GM20431 (cell line): ENCODE measurements around the gene PAQR4.

ENCODE experiments used
- in situ Hi-C: fragments of 300-500 bp; cut with MseI, MboI; formaldehyde crosslinking; loops from one replicate; pipeline ENCODE4 v1.15.0; 2020; ENCODE audit warnings: low sequenced_read_pairs; ENCODE audit not compliant: unreplicated experiment

PAQR4 gene

DNA sequence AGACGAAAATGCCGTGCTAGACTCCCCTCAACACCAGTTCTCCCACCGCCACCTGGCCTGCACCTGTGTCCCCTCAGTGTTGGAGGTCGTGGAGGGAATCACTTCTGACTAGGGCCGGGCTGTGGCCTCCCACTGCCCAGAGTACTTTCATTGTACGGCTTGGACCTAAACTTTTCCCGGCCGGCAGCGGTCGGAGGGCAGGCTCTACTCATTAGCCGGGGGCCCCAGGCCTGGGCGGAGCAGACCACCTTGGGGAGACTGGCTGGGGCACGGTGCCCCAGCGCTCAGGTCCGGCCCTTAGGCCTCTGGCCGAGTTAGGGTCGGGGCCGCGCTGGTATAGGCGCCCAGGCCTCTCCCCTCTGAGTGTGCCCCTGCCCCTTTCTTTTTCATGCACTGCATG, 48.2 kb downstream of the PAQR4 start:
- in situ Hi-C loops: no loop called here

DNA sequence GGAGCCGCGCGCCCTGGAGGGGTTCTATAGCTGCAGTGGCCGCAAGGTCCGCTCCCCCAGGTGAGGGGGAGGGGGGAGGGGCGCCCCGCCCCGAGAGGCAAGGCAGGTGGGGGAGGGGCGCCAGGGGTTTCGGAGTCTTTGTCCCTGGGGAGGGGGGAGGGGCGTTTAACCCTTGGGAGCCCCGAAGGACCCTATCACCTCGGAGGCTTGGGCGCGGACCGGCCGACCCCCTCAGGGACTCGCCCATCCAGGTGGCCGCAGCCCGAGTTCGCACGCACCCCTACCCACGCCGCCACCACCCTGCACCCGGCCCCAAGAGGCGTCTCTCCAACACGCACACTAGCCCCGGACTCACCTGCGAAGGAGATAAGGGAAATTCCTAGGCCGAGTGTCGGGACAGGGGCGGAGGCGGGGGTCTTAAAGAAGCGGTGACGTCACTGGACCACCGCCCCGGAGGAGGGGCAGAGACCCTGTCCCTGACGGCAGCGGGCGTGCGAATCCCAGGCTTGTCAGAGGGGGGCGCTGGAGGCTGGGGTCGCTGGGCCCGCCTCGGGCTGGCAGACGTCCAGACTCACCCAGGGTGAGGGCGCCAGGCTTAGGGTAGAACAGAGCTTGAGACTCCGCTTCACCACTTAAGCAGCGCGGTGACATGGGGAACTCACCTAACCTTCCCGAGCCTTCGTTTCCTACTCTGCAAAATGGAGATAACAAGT, 48.8 kb downstream of the PAQR4 start, which contains the start of gene CLDN6:
CLDN6 (minus strand) TSS at position 390 of the 713 bp plus-strand sequence. CDS start 2,162 bp downstream, outside the sequence.
- in situ Hi-C loops: no loop called here

DNA sequence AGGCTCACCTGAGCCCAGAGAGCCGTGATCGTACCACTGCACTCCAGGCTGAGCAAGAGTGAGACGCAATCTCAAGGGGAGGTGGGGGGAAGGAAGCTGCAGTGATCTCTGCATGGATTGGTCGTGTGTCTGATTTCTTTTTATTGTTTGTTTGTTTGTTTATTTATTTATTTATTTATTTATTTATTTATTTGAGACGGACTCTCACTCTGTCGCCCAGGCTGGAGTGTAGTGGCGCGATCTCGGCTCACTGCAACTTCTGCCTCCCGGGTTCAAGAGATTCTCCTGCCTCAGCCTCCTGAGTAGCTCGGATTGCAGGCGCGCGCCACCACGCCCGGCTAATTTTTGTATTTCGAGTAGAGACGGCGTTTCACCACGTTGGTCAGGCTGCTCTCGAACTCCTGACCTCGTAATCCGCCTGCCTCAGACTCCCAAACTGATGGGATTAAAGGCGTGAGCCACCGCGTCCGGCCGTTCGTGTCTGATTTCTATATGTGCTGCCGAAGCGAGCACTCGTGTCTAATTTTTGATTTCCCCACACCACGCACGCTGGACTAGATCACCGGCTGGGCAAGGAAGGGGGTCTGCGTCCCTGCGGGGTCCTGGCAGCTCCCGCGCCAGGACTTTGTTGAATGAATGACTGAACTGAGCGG, 50.6 kb downstream of the PAQR4 start:
- in situ Hi-C loops: no loop called here

DNA sequence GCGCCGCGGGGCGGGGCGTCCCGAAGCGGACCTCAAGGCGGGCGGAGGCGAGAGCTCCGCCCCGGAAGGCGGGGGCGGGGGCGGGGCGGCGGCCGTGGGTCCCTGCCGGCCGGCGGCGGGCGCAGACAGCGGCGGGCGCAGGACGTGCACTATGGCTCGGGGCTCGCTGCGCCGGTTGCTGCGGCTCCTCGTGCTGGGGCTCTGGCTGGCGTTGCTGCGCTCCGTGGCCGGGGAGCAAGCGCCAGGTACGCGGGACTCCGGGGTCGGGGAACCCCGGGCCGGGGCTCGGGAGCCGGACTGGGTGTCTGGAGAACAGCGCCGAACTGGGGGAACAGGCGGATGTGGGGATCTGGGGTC, 51.1 kb downstream of the PAQR4 start, which contains the start of gene TNFRSF12A:
TNFRSF12A (plus strand) TSS at position 122 of the 357 bp plus-strand sequence; CDS start at position 152, 30 bp downstream.
- in situ Hi-C loops: no loop called here

DNA sequence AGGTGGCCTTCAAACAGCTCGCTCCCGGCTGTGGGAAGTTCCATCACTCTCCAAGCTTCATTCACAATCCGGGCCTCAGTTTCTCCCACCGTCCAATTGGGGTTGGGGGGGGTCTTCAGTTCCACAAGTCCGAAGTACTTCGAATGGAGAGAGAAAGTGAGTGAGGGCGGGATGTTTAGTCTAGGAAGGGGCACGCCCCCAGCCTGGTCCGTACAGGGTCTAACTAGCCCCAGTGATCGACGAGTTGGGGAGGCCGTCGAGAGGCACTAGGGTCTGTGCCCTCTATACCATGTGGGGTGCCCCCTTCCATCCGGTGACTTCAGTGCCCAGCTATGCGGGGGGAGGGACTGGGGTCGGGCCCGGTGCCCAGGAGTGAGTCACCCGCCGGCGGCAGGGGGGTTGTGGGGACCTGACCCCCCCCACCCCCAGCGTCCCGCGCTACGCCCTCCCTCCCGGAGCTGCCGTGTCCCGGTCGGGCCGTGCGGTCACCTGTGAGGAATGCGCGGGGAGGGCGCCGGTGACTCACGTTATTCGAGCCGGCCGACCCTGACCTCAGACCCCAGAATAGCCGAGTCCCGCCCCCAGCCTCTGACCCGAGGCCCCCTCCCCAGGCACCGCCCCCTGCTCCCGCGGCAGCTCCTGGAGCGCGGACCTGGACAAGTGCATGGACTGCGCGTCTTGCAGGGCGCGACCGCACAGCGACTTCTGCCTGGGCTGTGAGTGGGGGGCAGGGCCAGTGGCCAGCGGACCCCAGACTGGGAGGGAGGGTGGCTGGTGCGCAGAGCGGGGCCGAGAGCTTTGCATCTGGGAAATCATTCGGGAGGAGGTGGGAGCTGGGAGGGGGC, 51.7 kb downstream of the PAQR4 start:
- in situ Hi-C loops: no loop called here

DNA sequence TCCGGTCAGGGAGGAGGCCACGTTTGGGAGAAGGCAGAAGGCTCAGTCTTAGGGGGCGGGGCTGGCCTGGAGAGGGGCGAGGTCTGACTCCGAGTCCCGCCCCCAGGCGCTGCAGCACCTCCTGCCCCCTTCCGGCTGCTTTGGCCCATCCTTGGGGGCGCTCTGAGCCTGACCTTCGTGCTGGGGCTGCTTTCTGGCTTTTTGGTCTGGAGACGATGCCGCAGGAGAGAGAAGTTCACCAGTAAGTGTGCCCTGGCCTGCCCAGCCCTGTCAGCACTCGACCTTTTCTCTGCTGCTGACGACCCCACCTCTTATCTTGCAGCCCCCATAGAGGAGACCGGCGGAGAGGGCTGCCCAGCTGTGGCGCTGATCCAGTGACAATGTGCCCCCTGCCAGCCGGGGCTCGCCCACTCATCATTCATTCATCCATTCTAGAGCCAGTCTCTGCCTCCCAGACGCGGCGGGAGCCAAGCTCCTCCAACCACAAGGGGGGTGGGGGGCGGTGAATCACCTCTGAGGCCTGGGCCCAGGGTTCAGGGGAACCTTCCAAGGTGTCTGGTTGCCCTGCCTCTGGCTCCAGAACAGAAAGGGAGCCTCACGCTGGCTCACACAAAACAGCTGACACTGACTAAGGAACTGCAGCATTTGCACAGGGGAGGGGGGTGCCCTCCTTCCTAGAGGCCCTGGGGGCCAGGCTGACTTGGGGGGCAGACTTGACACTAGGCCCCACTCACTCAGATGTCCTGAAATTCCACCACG, 52.5 kb downstream of the PAQR4 start:
- in situ Hi-C loops: no loop called here

DNA sequence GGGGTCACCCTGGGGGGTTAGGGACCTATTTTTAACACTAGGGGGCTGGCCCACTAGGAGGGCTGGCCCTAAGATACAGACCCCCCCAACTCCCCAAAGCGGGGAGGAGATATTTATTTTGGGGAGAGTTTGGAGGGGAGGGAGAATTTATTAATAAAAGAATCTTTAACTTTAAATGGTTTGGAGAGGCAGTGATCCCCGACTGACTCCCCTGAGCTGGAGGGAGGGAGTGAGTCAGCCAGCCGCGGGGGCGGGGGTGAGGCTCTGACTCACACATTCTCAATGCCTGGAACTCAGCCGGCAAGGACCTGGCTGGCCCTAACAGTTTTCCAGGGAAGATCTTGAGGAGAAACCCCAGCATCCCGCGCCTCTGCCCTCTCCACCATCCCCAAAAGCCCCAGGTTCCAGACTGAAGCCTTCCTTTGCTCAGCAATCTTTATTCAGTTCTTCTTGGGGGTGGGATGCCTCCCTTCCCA, 53.1 kb downstream of the PAQR4 start:
- in situ Hi-C loops: no loop called here

DNA sequence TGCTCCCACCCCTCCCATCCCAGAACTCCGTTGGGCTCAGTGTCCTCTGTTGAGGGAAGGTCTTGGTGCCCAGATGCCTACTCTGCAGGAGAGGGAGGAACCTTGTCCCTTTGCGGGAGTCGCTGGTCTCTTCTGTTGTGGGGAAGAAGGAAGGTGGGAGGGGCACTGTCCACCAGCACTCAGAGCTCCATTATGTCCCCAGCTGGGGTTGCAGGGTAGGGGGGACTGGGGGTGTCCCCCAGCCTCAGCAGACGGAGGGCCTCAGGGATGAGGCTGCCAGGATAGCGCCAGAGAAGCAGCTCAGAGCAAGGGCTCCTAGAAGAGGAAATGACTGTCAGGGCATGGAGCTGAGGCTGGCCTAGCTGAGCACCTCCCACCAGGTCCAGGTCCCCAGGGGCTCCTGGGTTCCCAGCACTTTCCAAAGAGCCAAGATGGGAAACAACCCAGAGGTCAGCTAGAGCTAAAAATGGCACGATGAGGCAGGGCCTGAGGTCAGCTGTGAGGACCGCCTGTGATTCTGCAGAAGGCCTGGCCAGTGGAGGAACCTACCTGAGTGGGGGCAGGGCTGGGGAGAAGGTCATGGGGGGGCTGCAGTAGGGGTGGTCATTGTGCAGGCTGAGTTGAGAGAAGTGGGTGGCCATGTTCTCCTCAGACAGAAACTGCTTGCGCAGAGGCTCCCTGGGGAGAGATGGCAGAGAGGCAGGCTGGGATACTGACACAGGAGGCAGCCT, 53.7 kb downstream of the PAQR4 start:
- in situ Hi-C loops: no loop called here
